ENCODE results near the gene CBX6.

The CBX6 gene

GRCh38 chr22:38819387-38819940 lies 52.6 kb downstream of the CBX6 start:
- H3K4me3 ChIP-seq (ENCODE audit: low read length, poor library complexity, severe bottlenecking) = no peak overlapping the region
- no peak overlapping the region for H3K4me2 ChIP-seq (ENCODE audit: low read depth, low read length, poor library complexity, severe bottlenecking)
- H3K27me3 ChIP-seq (ENCODE audit: insufficient read depth, low read length, poor library complexity, severe bottlenecking) = no peaks in the 10 kb centered on the region
- no peaks in the 10 kb centered on the region for H3K36me3 ChIP-seq (ENCODE audit: insufficient read depth, low read length)
- TF ChIP-seq CTCF (conservative IDR thresholded peaks at IDR 0.05; ENCODE audit: low read length) (no peak), EZH2phosphoT487 (IDR thresholded peaks at IDR 0.05; ENCODE audit: borderline replicate concordance) (no peak)
- no peaks in the 10 kb centered on the region for H3K79me2 ChIP-seq (ENCODE audit: insufficient read depth, low read length)
- H3K9ac ChIP-seq (ENCODE audit: low read depth, low read length, poor library complexity, severe bottlenecking) = no peak overlapping the region
- H3K4me1 ChIP-seq (ENCODE audit: insufficient read depth, low read length, poor library complexity, severe bottlenecking) = no peaks in the 10 kb centered on the region
- H3K9me3 ChIP-seq (ENCODE audit: insufficient read depth, low read depth, low read length) = no peaks in the 10 kb centered on the region
- H4K20me1 ChIP-seq (ENCODE audit: insufficient read depth, low read length, poor library complexity, severe bottlenecking) = no peaks in the 10 kb centered on the region
- no peaks in the 10 kb centered on the region for H3K9me2 ChIP-seq (replicated peaks; ENCODE audit: low read depth, low read length)
- no peaks in the 10 kb centered on the region for H3F3A ChIP-seq (ENCODE audit: low read depth)
- no peak overlapping the region for H2AFZ ChIP-seq (ENCODE audit: low read length)

GRCh38 chr22:38817196-38817595 lies 54.8 kb downstream of the CBX6 start:
- Histone ChIP-seq H3K9me2 (replicated peaks; ENCODE audit: low read depth, low read length) (no peaks in the 10 kb centered on the region), H3K9me3 (ENCODE audit: insufficient read depth, low read depth, low read length) (no peaks in the 10 kb centered on the region), H3K79me2 (ENCODE audit: insufficient read depth, low read length) (no peaks in the 10 kb centered on the region), H4K20me1 (ENCODE audit: insufficient read depth, low read length, poor library complexity, severe bottlenecking) (no peaks in the 10 kb centered on the region), H3K4me3 (ENCODE audit: low read length, poor library complexity, severe bottlenecking) (no peak overlapping the region), H3K4me2 (ENCODE audit: low read depth, low read length, poor library complexity, severe bottlenecking) (no peak overlapping the region), H3K27me3 (ENCODE audit: insufficient read depth, low read length, poor library complexity, severe bottlenecking) (no peaks in the 10 kb centered on the region), H3K36me3 (ENCODE audit: insufficient read depth, low read length) (no peaks in the 10 kb centered on the region), H3K4me1 (ENCODE audit: insufficient read depth, low read length, poor library complexity, severe bottlenecking) (no peaks in the 10 kb centered on the region), H3F3A (ENCODE audit: low read depth) (no peaks in the 10 kb centered on the region), H3K9ac (ENCODE audit: low read depth, low read length, poor library complexity, severe bottlenecking) (no peak overlapping the region), H2AFZ (ENCODE audit: low read length) (no peak overlapping the region)
- TF ChIP-seq CTCF (conservative IDR thresholded peaks at IDR 0.05; ENCODE audit: low read length) (no peak), EZH2phosphoT487 (IDR thresholded peaks at IDR 0.05; ENCODE audit: borderline replicate concordance) (no peak)

GRCh38 chr22:38815842-38816241 lies 56.2 kb downstream of the CBX6 start:
- Histone ChIP-seq H4K20me1 (ENCODE audit: insufficient read depth, low read length, poor library complexity, severe bottlenecking) (no peaks in the 10 kb centered on the region), H3K4me3 (ENCODE audit: low read length, poor library complexity, severe bottlenecking) (no peak overlapping the region), H3K36me3 (ENCODE audit: insufficient read depth, low read length) (no peaks in the 10 kb centered on the region), H3K9ac (ENCODE audit: low read depth, low read length, poor library complexity, severe bottlenecking) (no peak overlapping the region), H3K4me2 (ENCODE audit: low read depth, low read length, poor library complexity, severe bottlenecking) (no peak overlapping the region), H3F3A (ENCODE audit: low read depth) (no peaks in the 10 kb centered on the region), H3K9me2 (replicated peaks; ENCODE audit: low read depth, low read length) (no peaks in the 10 kb centered on the region), H3K9me3 (ENCODE audit: insufficient read depth, low read depth, low read length) (no peaks in the 10 kb centered on the region; the same call in 1 of the 2 replicates), H2AFZ (ENCODE audit: low read length) (no peak overlapping the region), H3K27me3 (ENCODE audit: insufficient read depth, low read length, poor library complexity, severe bottlenecking) (no peaks in the 10 kb centered on the region), H3K79me2 (ENCODE audit: insufficient read depth, low read length) (no peaks in the 10 kb centered on the region), H3K4me1 (ENCODE audit: insufficient read depth, low read length, poor library complexity, severe bottlenecking) (no peaks in the 10 kb centered on the region)
- no peak for TF ChIP-seq CTCF (conservative IDR thresholded peaks at IDR 0.05; ENCODE audit: low read length)
- no peak for TF ChIP-seq EZH2phosphoT487 (IDR thresholded peaks at IDR 0.05; ENCODE audit: borderline replicate concordance)

All from Loucy (cell line).